Activated CD8-positive, alpha-beta memory T cell treated with anti-CD3 and anti-CD28 coated beads for 24 hours (primary cell): Measurements from ENCODE around the gene CTSC.
A peak's percentile ranks its signal among the peaks of the same experiment; 100 is the strongest.
"Not testable (repeated sequence)": the region's sequence is repeated elsewhere in the genome, so short reads cannot be mapped to it uniquely, and the experiment has no call there.

Experiments
- DNase-seq: peaks from one replicate; pipeline ENCODE4 v3.0.0-alpha.2; 2020

CTSC gene

GRCh38 chr11:88348870-88349269 is 11.3 kb upstream of the CTSC start:
- DNase-seq = no peak

- no peak for DNase-seq
Measured at GRCh38 chr11:88345949-88346348, 8.4 kb upstream of the CTSC start.

GRCh38 chr11:88345408-88345807 is 7.9 kb upstream of the CTSC start:
- DNase-seq = no peak

GRCh38 chr11:88344869-88345268 is 7.3 kb upstream of the CTSC start:
- no peak for DNase-seq

- DNase-seq = no peak
Measured at GRCh38 chr11:88341522-88342251, 4.2 kb upstream of the CTSC start.

GRCh38 chr11:88340366-88340935 is 2.9 kb upstream of the CTSC start:
- DNase-seq = no peak

- peak; percentile 71 for DNase-seq
Measured at GRCh38 chr11:88337987-88338668, 592 bp upstream of the CTSC start.

- DNase-seq = no peak
Measured at GRCh38 chr11:88335284-88335683, 2.3 kb downstream of the CTSC start.

GRCh38 chr11:88333862-88334261 is 3.7 kb downstream of the CTSC start:
- no peak for DNase-seq

- DNase-seq = no peak
Measured at GRCh38 chr11:88332851-88333250, 4.7 kb downstream of the CTSC start.

- DNase-seq = no peak
Measured at GRCh38 chr11:88330826-88331428, 6.6 kb downstream of the CTSC start.

GRCh38 chr11:88329563-88330250 is 7.8 kb downstream of the CTSC start:
- DNase-seq = no peak

GRCh38 chr11:88327462-88328143 is 9.9 kb downstream of the CTSC start:
- DNase-seq = no peak

- DNase-seq = no peak
Measured at GRCh38 chr11:88327061-88327460, 10.5 kb downstream of the CTSC start.

GRCh38 chr11:88326099-88326498 is 11.4 kb downstream of the CTSC start:
- no peak for DNase-seq

- DNase-seq = no peak
Measured at GRCh38 chr11:88324562-88325345, 12.8 kb downstream of the CTSC start.

- DNase-seq = not testable (repeated sequence)
Measured at GRCh38 chr11:88322881-88323280, 14.7 kb downstream of the CTSC start.

- not testable (repeated sequence) for DNase-seq
Measured at GRCh38 chr11:88321412-88321811, 16.1 kb downstream of the CTSC start.

GRCh38 chr11:88320149-88320559 is 17.4 kb downstream of the CTSC start:
- DNase-seq = no peak

GRCh38 chr11:88318017-88318416 is 19.5 kb downstream of the CTSC start:
- DNase-seq = no peak

- DNase-seq = no peak
Measured at GRCh38 chr11:88317536-88317935, 20.0 kb downstream of the CTSC start.

GRCh38 chr11:88315981-88316441 is 21.5 kb downstream of the CTSC start:
- no peak for DNase-seq
